Epidermal melanocyte (primary cell): ENCODE results near the gene DIAPH2.

ENCODE experiments used
- DNase-seq: peaks from one replicate; pipeline ENCODE4 v3.0.0; 2011; ENCODE audit warnings: low spot score; ENCODE audit not compliant: insufficient read length

Gene DIAPH2

DNA sequence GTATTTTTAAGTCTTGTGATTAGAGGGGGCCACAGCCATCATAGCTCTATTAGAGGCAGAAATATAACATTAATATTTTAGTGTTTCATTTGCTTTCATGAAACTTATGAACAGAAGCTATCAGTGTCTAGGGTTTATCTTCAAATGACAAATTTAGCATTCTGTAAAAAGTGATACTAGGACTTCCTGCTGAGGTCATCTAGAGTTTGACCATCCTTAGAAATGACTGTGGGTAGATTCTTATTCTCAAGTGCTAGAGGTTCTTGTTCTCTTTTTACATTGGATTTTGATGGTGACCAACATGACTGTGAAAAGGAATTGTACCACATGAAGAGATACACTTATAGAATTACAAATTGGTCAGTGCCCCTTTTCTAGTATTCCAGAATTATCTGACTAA is 767.6 kb downstream of the DIAPH2 start:
- no peak for DNase-seq

DNA sequence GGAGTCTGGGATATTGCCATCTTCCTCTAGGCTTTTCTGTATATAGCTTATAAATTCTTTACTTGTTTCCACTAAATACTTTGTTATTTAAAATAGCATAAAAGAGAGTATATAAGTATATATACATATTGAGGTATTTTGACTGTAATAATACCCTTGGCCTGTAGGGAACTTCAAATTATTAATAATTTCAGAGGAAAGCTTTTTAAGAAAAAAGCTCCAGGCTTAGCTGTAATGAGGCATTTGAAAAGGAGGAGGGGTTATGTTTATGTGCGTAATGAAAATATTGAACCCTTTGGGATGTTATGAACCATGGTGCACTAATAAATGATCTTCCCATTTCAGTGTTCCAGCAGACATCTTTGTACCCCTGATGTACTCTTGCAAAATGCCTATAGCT is 777.1 kb downstream of the DIAPH2 start:
- DNase-seq, result no peak

DNA sequence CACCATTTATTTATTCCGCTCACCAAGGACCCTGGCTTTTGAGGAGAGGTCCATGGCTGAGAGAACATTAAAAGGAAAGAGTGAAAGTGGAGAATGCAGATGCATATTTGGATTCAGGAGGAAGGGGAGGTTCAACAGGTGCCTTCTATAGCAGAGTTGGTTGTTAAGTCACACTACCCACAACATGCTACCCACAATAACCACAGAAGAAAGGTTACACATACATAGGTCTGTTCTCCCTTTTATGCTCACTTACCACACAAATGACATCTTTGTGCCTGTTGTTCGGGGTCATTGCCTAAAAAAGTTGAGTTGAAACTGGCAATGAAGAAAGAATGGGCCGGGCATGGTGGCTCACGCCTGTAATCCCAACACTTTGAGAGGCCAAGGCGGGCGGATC is 786.4 kb downstream of the DIAPH2 start:
- DNase-seq, result no peak

DNA sequence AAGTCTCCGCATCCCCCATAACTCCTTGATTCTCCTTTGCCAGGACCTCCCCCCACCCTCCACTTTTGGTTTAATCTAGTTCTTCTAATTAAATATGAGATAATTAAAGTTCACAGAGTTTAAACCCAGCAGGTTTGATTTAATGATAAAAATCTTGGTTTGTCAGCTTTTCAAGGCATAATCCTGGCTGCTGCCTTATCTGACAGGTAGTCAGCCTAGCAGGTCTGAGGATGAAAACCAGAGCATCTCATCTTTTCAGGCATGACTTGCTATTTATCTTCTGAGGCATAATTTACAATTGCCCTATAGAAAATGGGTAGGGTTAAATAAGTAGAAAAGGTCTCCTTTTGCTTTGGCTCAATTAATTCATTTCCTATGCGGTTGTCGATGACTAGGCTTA is 790.3 kb downstream of the DIAPH2 start:
- DNase-seq, result no peak

DNA sequence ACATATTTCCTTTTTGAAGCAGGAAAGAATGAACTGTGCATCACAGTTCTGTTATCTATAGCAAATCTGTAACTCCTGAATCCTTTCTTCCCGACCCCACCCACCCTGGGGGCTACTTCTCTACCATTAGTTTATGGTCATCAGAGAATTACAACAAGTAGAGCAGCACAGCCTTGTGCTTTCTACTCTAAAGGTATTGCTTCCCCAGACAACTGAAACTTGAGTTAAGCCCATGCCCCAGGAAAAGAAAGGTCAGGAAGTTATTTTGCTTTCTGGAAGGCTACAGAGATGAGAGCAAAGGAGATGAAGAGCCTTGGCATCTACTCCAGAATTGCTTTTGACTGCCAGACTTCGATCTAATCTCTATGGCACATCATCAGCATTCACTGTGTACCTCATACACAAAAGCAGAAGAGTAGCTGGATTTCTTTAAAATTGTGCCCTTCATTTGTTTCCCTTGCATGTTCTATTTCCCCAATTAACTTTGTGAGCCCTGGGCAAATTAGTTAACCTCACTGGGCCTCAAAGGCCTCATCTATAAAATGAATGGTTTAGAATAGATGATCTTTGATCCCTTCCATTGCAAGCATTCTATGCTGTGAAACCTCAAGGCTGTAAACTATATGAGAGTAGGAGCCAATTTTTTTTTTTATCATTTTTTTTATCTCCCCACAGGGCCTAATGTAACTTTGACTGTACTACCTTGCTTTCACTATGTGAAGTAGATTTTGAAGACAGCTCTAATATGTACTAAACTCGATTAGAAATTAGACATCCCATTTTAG is 794.7 kb downstream of the DIAPH2 start:
- DNase-seq, result no peak

DNA sequence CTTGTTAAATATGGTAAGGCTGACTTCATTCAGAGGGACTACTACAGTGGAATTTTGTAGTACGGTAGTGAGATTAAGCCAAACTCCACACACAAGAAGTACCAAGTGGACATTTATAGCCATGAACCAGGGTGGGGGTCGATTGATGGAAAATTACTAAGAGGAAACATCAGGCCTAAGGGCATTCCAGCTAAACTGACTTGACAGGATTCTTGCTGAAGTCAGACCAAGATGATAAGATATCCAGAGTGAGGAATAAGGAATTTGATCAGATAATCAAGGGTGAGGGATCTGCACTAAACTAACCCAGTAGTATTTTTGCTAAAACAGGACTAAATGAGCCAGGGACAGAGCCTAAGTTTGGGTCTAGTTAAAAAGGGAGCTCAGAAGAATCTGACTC is 796.6 kb downstream of the DIAPH2 start:
- DNase-seq, result no peak

DNA sequence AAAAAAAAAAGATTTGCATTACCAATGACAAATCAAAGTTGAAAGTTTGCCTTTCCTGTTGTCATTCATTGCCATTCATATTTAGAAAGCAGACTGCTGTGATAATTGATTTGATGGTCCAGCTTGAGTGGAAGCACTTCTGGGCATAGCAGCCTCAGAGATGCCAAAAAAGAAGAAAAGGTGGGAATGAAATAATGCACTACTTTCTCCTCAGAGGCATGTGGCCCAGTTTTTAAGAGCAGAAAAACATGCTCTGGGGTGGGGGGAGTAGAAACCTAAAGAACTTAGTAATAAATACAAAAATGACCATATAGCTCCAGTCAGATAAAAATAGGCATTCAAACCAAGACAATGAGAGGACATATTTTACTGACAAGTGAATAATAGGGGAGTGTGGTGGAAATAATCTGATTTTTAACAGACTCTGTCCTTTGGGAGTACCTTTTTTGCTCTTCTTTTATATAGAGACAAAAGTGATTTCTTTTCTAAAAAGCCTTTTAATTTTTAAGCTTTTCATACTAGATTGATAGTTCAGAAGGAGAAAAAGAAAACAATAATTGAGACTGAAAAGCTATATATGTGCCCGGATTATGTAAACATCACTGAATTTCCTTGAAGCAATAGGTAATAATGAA is 798.1 kb downstream of the DIAPH2 start:
- DNase-seq, result no peak

DNA sequence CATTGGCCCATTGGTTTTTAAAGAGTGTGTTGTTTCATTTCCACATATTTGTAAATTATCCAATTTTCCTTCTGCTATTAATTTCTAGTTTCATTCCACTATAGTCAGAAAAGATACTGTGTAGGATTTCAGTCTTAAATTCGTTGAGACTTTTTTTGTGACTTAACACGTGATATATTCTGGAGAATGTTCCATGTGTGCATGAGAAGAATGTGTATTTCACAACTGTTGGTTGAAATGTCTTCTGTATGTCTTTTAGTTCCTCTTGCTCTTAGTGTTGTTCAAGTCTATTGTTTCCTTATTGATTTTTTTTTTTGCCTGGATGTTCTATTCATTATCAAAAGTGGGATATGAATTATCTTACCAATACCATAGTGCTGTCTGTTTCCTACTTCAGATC is 806.0 kb downstream of the DIAPH2 start:
- DNase-seq, result no peak

DNA sequence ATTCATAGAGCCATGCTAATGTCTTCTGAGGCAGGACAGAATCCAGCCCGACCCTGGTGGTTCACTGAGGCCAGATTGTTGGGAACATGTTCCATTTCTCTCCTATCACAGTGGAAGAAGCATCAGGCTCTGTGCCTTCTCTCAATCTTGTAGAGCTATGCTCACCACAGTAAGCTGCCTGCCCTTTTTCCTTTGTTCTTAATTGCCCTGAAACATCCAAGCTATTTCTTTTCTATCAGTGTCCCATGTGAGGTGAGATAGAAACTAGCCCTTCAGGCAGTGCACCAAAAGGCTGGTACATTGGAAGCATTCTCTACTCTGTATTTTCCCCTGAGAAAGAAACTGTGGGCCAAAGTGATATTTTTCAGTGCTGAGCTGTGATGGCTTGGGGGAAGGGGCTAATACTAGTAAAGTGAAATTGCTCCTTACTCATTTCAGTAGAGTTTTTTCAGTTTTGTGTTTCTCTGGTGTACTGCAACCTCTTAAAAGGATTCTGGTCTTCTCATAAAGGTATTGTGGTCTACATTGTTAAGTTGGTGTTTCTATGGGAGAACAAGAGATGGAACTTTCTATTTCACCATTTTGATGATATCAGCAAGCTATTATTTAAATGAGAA is 810.2 kb downstream of the DIAPH2 start:
- DNase-seq, result no peak

DNA sequence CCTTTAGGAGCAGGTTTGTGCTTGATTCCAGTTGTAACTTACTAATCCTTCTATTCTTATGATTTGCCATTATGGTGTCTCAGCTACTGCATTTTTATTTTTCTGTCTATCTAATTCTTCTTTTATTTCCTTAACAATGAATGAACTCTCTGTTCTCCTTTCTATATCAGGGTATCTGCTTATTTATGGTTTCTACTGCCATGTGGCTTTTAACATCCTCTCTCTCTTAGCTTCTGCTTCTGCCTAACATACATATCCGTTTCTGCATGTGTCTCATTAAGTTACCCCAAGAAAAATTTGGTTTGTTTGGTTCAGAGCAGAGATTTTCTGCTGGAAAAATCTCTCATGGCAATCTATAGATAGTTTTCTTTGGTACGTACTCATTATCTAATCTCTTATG is 813.5 kb downstream of the DIAPH2 start:
- DNase-seq, result no peak

DNA sequence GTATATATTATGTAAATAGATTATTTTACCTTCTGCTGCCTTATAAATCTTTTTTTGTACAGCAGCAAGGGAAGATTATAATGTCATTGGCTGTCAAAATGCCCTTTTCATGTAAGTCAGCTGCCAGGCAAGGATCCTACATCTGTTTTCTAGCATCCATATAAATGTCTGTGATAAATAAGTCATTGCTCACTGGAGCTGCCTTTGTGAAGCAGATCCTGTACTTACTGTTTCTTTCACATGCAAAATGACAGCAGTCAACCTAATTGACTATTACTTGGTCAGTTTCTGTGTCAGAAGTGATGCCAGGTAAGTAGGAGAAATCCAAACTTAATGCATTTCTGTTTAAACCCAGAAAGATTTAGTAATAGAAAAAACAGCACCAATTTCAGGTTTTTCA is 819.8 kb downstream of the DIAPH2 start:
- DNase-seq, result no peak

DNA sequence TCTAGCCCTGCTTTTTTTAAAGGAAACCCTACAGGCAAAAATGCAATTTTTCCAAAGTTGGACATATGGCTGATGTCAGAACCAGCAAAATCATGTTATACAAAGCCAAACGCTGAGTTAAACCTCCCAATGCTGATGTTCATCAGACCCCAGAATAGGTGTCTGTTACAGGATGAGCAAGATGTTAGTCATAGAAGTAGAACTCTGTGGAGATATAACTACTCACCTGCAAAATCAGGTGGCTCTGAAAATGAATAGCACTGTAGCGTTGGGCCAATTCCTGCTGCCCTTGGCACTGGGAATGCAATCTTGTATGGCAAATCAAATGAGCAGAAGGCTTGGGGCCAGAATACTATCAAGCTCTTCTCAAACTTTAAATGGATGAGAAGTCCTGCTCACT is 833.1 kb downstream of the DIAPH2 start:
- no peak for DNase-seq

DNA sequence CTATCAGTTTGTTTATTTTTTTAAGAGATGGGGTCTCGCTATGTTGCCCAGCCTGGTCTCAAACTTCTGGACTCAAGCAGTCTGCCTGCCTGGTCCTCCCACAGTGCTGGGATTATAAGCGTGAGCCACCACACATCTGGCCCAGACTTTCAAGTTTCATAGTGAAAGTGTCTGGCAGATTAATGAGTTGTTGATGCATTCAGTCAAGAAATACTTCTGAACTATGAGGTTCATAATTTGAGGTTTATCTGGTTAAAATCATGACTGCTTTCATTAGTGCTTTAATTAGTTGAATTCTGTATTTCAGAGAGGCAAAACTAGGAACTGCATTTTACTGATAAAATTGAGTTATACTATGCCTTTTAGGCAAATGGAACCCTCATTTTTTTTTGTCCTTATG is 837.7 kb downstream of the DIAPH2 start:
- no peak for DNase-seq

DNA sequence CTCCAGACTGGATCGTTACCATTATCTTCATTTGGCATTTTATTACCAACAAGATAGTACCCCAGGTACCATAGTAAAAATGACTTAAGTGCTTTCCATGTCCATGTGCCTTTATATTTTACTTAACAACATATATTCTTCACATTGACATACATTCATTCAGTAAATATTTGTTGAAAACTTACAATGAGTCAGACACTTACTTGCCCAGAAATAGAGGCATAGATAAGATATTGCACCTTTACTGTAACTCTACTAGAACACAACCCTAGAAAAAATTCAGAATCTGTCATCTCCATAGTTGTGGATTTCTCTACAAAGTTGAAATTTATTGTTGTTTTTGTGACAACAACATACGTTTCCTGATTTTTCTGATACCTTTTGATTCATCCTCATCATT is 839.7 kb downstream of the DIAPH2 start:
- DNase-seq, result no peak

DNA sequence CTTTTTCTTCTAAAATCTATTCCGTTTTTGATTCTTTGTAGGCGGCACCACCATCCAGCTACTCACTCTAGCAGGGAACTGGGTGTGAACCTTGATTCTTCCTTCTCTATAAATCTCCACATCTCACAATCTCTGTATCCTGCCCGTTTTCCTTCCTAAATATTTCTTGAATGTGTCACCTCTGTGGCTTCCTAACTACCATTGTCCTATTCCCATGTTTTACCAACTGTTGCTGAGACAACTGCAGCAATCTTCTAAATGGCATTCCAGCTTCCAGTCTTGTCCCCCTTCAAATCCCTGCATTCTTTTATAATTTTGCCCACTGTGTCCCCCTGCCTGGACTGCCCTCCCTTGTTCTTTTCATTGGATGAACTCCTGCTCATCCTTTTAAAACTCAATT is 840.4 kb downstream of the DIAPH2 start:
- DNase-seq, result no peak

DNA sequence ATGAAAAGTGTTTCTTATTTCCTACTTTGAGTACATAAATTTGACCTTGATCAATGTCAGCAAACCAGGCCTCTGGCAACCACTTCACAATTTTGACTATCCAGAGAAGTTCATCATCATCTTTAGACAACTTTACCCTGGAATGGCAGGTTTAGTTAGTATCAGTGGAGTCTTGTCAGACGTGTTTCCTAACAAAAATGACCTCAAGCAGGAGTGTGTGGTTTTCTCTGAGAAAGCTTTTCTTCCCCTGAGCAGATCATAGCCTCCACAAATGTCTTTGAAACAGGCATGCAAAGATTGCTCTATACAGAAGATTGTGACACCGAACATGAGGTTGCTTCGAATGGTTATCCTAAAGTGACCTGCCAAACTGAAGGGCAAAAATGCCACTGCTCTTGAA is 841.3 kb downstream of the DIAPH2 start:
- DNase-seq, result no peak

DNA sequence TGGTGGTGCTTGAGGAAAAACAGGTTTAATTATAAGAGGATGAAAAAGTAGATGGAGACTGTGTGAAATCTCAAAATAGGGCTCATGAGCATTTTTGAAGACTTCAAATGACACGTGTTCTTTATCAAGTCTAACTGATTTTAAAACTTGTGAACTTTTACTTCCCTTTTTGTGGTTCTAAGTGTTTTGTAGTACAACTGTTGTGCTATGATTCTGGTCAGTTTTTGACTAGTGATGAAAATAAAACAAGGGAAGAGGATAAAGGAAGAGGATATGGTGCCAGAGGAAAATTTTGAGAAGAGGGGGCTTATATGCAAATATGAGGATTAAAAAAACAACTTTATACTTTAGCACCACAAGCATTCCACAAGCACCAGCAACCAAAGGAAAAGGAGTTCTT is 843.1 kb downstream of the DIAPH2 start:
- no peak for DNase-seq

DNA sequence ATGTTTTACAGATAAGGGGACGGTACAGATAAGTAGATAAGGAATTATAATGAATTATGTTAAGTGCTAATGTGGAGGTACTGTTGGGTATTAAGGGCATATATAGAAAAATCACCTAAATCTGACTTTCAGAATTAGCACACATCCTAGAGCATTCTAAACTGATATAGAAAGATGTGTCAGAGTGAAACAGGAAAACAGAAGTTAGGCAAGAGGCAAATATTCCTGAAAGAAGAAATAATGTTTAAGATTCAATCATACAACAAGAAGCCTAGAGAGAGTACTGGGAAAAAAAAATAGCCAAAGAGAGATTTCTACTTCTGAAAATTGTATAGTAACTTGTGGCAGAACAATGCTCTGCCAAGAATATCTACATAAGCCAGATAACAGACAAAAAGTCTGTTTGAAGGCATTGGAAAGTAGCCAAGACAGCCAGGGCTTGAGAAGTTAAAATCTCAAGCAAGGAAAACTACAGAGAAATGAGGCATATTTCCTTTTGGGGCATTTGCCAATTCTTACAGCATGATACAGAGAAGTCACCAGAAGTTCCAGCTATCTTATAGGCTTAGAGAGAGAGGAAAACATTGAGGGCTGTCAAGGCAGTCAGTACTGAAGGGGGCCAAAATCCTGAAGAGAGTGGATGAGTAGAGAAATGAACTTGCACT is 845.0 kb downstream of the DIAPH2 start:
- DNase-seq, result no peak

DNA sequence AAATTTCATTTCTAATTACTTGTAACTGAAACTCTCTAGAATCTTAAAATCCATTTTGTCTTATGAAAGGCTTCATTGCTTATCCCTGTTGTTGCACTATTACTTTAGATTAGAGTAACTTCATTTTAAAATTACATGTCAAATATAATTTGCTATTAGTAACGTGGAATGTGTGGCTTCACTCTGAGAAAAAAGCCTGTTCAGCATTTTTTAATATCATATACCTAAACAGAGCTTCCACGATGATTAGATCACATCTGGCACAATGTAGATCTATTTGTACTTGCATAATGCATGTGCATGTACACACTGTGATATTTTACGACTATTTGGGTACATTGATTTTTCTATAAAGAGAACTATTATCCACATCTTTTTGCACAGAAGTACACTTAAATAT is 847.2 kb downstream of the DIAPH2 start:
- DNase-seq, result no peak

DNA sequence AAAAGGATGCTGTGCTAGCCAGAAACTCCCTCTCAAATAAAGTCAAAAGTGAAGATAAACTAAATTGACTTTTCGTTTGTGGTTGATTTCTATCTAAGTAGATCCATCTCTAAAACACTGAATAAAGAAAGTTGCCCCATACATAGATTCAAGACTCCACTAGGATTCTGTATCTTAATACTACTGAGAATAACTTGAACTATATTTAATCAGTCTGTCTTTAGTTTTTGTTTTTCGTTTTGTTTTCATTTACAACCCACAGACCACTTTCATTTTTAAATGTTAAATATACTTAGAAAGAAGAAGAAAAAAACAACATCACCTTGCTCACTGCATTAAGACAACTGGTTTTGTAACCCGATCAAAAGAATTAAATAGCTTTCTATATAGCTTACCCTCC is 854.1 kb downstream of the DIAPH2 start:
- no peak for DNase-seq

DNA sequence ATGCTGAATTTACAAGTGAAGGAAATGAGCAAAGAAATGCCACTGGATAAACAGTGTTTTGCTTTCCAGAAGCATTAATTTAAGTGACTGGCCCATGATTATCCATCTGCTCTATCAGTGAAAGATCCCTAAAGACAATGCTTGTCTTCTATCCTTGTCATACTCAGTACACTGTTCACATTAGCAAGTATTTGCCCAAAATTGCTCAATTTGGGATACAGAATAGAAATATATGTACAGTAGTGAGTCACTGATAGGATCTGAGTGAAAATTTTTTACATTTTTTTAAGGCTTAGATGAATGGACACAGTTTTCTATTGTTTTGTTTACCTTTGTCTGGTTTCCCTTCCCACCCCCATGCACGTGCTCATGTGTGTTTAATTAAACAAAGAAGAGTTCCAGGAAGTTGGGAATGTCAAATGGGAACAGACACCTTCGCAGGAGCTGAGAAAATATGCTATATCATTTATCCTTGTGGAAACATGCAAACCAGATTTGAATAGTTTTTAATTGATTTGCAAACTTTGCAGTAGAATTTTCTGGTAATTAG is 855.4 kb downstream of the DIAPH2 start:
- no peak for DNase-seq
